Activated CD4-positive, alpha-beta T cell treated with anti-CD3 and anti-CD28 coated beads for 48 hours (primary cell): ENCODE data around the gene UMOD.

Experiments used
- DNase-seq: peaks from one replicate; pipeline ENCODE4 v3.0.0-alpha.2; 2020

Gene UMOD

DNA sequence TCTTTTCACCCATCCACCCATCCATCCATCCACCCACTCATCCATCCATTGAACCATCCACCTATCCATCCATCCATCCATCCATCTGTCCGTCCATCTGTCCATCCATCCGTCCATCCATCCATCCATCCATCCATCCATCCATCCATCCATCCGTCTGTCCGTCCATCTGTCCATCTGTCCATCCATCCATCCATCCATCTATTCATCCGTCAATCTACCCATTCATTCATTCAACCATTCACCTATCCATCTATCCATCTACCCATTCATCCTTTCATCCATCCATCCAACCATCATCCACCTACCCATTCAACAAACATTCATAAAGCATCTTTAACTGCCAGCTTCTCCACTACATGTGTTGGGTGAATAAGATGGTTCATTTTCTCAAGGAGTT lies 54.1 kb downstream of the UMOD start:
- DNase-seq = no peak

DNA sequence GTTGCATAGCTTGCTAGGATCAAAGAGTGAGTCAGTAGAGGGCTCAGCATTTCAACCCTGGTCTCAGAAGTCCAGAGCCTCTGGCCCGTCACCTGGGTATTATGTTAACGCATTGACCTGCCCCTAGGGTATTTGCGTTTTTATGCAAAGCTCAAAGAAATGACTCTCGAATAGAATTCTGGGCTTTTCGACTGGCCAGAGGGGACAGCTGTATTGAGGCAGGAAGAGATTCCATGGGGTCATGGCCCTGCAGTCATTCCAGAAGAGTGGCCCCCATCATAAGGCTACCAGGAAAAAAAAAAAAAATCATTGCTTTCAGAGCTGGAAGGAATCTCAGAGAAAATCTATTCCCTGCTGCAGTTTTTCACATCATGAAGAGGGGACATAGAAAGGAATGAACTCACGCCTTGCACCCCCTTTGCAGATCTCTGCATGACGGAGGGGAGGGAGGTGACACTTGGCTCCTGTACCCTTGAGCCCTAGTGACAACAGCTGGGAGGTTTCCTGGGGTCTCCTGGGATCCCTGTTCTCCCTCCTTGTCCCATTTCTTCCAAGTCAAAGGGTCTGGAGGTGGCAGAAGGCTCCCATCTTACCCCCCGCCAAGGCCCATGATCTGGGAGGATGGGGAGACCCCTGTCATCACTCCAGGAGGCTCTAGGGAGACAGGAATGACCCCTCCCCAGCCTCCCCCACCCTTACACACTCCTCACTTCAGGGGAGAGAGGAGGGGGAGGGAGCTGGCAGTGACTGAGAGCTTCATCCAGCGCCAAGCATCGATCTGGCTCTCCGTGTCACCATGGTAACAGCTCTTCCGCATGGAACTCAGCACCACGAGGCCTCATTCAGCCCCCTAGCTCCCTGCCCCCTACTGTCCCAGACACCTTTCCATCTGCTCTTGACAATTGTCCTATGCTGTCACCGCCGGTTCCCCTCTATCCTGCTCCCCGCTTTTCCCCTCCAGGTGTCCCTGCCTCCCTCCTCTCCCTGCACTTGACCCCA lies 61.0 kb downstream of the UMOD start:
- no peak for DNase-seq

DNA sequence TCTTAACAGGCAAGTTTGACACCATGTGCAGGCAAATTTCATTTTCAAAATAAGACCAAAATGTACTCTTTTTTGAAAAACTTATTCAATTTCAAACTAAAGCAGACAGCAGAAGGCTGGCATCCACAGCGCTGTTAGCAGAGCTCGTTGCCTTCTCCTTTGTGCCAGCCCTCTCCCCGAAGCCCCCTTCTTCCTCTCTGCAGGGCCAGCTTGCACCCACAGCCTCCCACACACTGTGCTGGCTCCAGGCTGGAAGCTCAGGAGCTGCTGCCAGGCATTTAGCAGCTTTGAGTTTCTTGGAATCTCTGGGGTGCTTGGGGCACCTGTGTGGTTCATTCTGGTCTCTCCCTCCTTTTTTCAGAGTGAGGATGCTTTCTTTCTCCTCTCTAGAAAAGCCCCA lies 62.9 kb downstream of the UMOD start:
- DNase-seq = no peak

DNA sequence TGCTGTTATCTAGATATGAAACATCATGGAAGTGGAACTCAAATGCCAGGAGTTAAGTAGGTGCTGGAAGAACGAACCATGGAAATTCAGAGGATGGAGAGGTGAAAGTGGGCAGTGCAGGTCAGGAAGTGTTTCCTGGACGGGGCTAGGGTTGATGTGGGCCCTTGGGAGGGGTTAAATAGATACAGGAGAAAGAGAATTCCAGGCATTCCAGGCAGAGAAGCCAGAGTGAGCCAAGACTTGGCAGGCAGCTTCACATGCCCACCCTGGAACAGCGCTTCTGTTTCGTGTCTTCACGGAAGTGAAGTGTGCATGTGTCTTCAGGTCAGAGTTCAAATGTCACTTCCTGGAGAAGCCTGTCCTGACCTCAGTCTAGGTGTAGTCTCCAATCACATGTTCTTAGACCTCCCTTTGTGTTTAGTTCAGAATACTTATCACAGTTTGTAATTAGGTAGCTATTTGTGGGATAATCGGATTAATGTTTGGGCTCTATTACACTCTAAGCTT lies 66.5 kb downstream of the UMOD start:
- DNase-seq = no peak
